Activated naive CD8-positive, alpha-beta T cell treated with anti-CD3 and anti-CD28 coated beads for 36 hours (primary cell): Measurements from ENCODE around the gene SCP2. TPM values are rescaled to one million over a fixed set of nuclear protein-coding genes. Genes with fewer than 3 reads are reported as not detected.

Source experiments
- DNase-seq: peaks from one replicate; pipeline ENCODE4 v3.0.0; 2021
- H3K27ac Mint-ChIP-seq: one replicate; pipeline ENCODE4 v1.8.0; 2022; ENCODE audit warnings: mild to moderate bottlenecking, moderate library complexity, mixed read lengths
- H3K27me3 Mint-ChIP-seq: one replicate; pipeline ENCODE4 v1.8.0; 2022; ENCODE audit warnings: mild to moderate bottlenecking, mixed read lengths
- H3K36me3 Mint-ChIP-seq: one replicate; pipeline ENCODE4 v1.8.0; 2021; ENCODE audit warnings: mild to moderate bottlenecking, mixed read lengths
- H3K4me1 Mint-ChIP-seq: one replicate; pipeline ENCODE4 v1.8.0; 2021; ENCODE audit warnings: mixed read lengths
- H3K4me3 Mint-ChIP-seq: one replicate; pipeline ENCODE4 v1.8.0; 2022; ENCODE audit warnings: mild to moderate bottlenecking, moderate library complexity, mixed read lengths
- H3K9me3 Mint-ChIP-seq: one replicate; pipeline ENCODE4 v1.8.0; 2022; ENCODE audit warnings: mixed read lengths
- total RNA-seq, 2 experiments: library from RNA; stranded (reverse); gene quantifications; one replicate each; pipeline ENCODE4 v1.2.3, GENCODE V29; 2021

Gene SCP2
- total RNA-seq, 2 experiments from 2014 or later = 63.9 to 66.2 TPM

- peaks cover 40% of the 10 kb centered on the region for H3K27me3 Mint-ChIP-seq
- no peaks in the 10 kb centered on the region for H3K36me3 Mint-ChIP-seq
- no peaks in the 10 kb centered on the region for H3K9me3 Mint-ChIP-seq
- H3K27ac Mint-ChIP-seq = no peak overlapping the region
- peak overlapping the region; percentile 35 for H3K4me3 Mint-ChIP-seq
- H3K4me1 Mint-ChIP-seq = peaks cover 1% of the 10 kb centered on the region
- DNase-seq = no peak
These were observed 134.2 kb downstream of the SCP2 start for GRCh38 chr1:53061123-53061858.

- Mint-ChIP-seq H3K36me3 (no peaks in the 10 kb centered on the region), H3K27ac (no peak within 1 kb of the TSS), H3K4me3 (peak within 1 kb of the TSS; percentile 60), H3K4me1 (peaks cover 1% of the 10 kb centered on the region), H3K9me3 (no peaks in the 10 kb centered on the region), H3K27me3 (peaks cover 46% of the 10 kb centered on the region)
- DNase-seq = peak; percentile 12
These were observed 135.0 kb downstream of the SCP2 start, which contains the start of gene PODN for GRCh38 chr1:53061859-53062707. Gene PODN, plus strand, starts transcription at chr1:53062213. Its CDS starts 7,643 bp downstream, at chr1:53069856.

GRCh38 chr1:53062708-53063591 lies 135.9 kb downstream of the SCP2 start:
- no peaks in the 10 kb centered on the region for H3K9me3 Mint-ChIP-seq
- H3K36me3 Mint-ChIP-seq = no peaks in the 10 kb centered on the region
- H3K27ac Mint-ChIP-seq = no peak overlapping the region
- H3K4me3 Mint-ChIP-seq = peak overlapping the region; percentile 60
- H3K27me3 Mint-ChIP-seq = peaks cover 46% of the 10 kb centered on the region
- DNase-seq = no peak
- peaks cover 1% of the 10 kb centered on the region for H3K4me1 Mint-ChIP-seq

GRCh38 chr1:53063744-53064515 lies 136.9 kb downstream of the SCP2 start:
- Mint-ChIP-seq H3K4me1 (peaks cover 1% of the 10 kb centered on the region), H3K27me3 (peaks cover 46% of the 10 kb centered on the region), H3K36me3 (no peaks in the 10 kb centered on the region), H3K4me3 (no peak overlapping the region), H3K9me3 (no peaks in the 10 kb centered on the region), H3K27ac (no peak overlapping the region)
- DNase-seq = no peak

GRCh38 chr1:53065391-53065790 lies 138.3 kb downstream of the SCP2 start:
- Mint-ChIP-seq H3K4me3 (no peak overlapping the region), H3K36me3 (no peaks in the 10 kb centered on the region)
- DNase-seq = no peak

GRCh38 chr1:53066488-53066887 lies 139.4 kb downstream of the SCP2 start:
- H3K27ac Mint-ChIP-seq = no peak overlapping the region
- H3K9me3 Mint-ChIP-seq = no peaks in the 10 kb centered on the region
- no peak overlapping the region for H3K4me3 Mint-ChIP-seq
- peaks cover 32% of the 10 kb centered on the region for H3K27me3 Mint-ChIP-seq
- no peak for DNase-seq
- no peaks in the 10 kb centered on the region for H3K36me3 Mint-ChIP-seq
- peaks cover 1% of the 10 kb centered on the region for H3K4me1 Mint-ChIP-seq

More at GRCh38 chr1:53065391-53065790, 138.3 kb downstream of the SCP2 start:
- Mint-ChIP-seq H3K27ac (no peak overlapping the region), H3K4me1 (peaks cover 1% of the 10 kb centered on the region), H3K9me3 (no peaks in the 10 kb centered on the region), H3K27me3 (peaks cover 43% of the 10 kb centered on the region)

GRCh38 chr1:53066891-53067738 lies 140.0 kb downstream of the SCP2 start:
- no peak for DNase-seq
- peaks cover 25% of the 10 kb centered on the region for H3K27me3 Mint-ChIP-seq
- peaks cover 1% of the 10 kb centered on the region for H3K4me1 Mint-ChIP-seq
- H3K36me3 Mint-ChIP-seq = no peaks in the 10 kb centered on the region
- H3K9me3 Mint-ChIP-seq = no peaks in the 10 kb centered on the region
- no peak overlapping the region for H3K4me3 Mint-ChIP-seq
- no peak overlapping the region for H3K27ac Mint-ChIP-seq

- Mint-ChIP-seq H3K27me3 (peaks cover 20% of the 10 kb centered on the region), H3K4me1 (peaks cover 1% of the 10 kb centered on the region), H3K4me3 (no peak overlapping the region), H3K27ac (no peak overlapping the region), H3K36me3 (no peaks in the 10 kb centered on the region), H3K9me3 (no peaks in the 10 kb centered on the region)
- DNase-seq = no peak
These were observed 140.8 kb downstream of the SCP2 start for GRCh38 chr1:53067886-53068285.

- no peaks in the 10 kb centered on the region for H3K36me3 Mint-ChIP-seq
- peaks cover 14% of the 10 kb centered on the region for H3K27me3 Mint-ChIP-seq
- no peaks in the 10 kb centered on the region for H3K4me1 Mint-ChIP-seq
- no peak for DNase-seq
- H3K4me3 Mint-ChIP-seq = no peak overlapping the region
- no peak overlapping the region for H3K27ac Mint-ChIP-seq
- no peaks in the 10 kb centered on the region for H3K9me3 Mint-ChIP-seq
These were observed 141.4 kb downstream of the SCP2 start for GRCh38 chr1:53068314-53069099.

GRCh38 chr1:53069265-53069662 lies 142.2 kb downstream of the SCP2 start:
- H3K9me3 Mint-ChIP-seq = no peaks in the 10 kb centered on the region
- H3K36me3 Mint-ChIP-seq = no peaks in the 10 kb centered on the region
- H3K27me3 Mint-ChIP-seq = peaks cover 8% of the 10 kb centered on the region
- H3K4me1 Mint-ChIP-seq = no peaks in the 10 kb centered on the region
- no peak overlapping the region for H3K4me3 Mint-ChIP-seq
- no peak for DNase-seq
- no peak overlapping the region for H3K27ac Mint-ChIP-seq

- no peaks in the 10 kb centered on the region for H3K9me3 Mint-ChIP-seq
- H3K27me3 Mint-ChIP-seq = peaks cover 8% of the 10 kb centered on the region
- no peak overlapping the region for H3K4me3 Mint-ChIP-seq
- no peaks in the 10 kb centered on the region for H3K4me1 Mint-ChIP-seq
- H3K36me3 Mint-ChIP-seq = no peaks in the 10 kb centered on the region
- no peak overlapping the region for H3K27ac Mint-ChIP-seq
- DNase-seq = no peak
These were observed 142.7 kb downstream of the SCP2 start for GRCh38 chr1:53069663-53070327.

- H3K36me3 Mint-ChIP-seq = no peaks in the 10 kb centered on the region
- H3K27ac Mint-ChIP-seq = no peak overlapping the region
- no peak for DNase-seq
- peaks cover 8% of the 10 kb centered on the region for H3K27me3 Mint-ChIP-seq
- no peaks in the 10 kb centered on the region for H3K4me1 Mint-ChIP-seq
- no peaks in the 10 kb centered on the region for H3K9me3 Mint-ChIP-seq
- no peak overlapping the region for H3K4me3 Mint-ChIP-seq
These were observed 143.5 kb downstream of the SCP2 start for GRCh38 chr1:53070621-53071020.
